Naive thymus-derived CD4-positive, alpha-beta T cell (primary cell): ENCODE data around the gene MBP. TPM values are rescaled to one million over a fixed set of nuclear protein-coding genes. Genes with fewer than 3 reads are reported as not detected.
A peak's percentile ranks its signal among the peaks of the same experiment; 100 is the strongest.

Source experiments
- ATAC-seq: fragments of 150-1000 bp; cut with Tn5 transposase; 2 replicates; pipeline ENCODE4 v1.10.0; 2021; ENCODE audit warnings: mild to moderate bottlenecking, moderate library complexity
- CTCF ChIA-PET: fragments of 350-600 bp; sonication (Branson Sonifier 250); formaldehyde crosslinking; loops from one replicate; lab custom pipeline; 2021; ENCODE audit warnings: antibody characterized with exemption; lab: Charles Lee
- POLR2A ChIA-PET: fragments of 350-600 bp; sonication (Branson Sonifier 250); formaldehyde crosslinking; loops from one replicate; lab custom pipeline; 2021; ENCODE audit warnings: antibody characterized with exemption, inconsistent platforms; lab: Charles Lee
- DNase-seq, 9 donors: peaks; one replicate each; pipeline versions ENCODE4 v3.0.0 to v3.0.0-alpha.2; 2020 to 2022; ENCODE audit warnings: mixed read lengths in 1 of 9
- H3K27ac ChIP-seq: one replicate; pipeline ENCODE4 v1.7.0; 2013; ENCODE audit warnings: mild to moderate bottlenecking, low read depth, low read length, moderate library complexity
- H3K27me3 ChIP-seq, 2 donors: one replicate each; pipeline ENCODE4 v1.7.0; 2013; ENCODE audit warnings: low read length in 2 of 2, mild to moderate bottlenecking in 2 of 2, moderate library complexity in 2 of 2; ENCODE audit not compliant: control insufficient read depth in 2 of 2, insufficient read depth in 2 of 2
- H3K36me3 ChIP-seq, 3 experiments: 1 replicate in 2 of 3; 2 replicates in 1 of 3; pipeline ENCODE4 v1.7.0; 2013; ENCODE audit warnings: low read length in 3 of 3, mild to moderate bottlenecking in 3 of 3, moderate library complexity in 1 of 3; ENCODE audit not compliant: insufficient read depth in 3 of 3, control insufficient read depth in 2 of 3
- H3K4me1 ChIP-seq, 2 donors: one replicate each; pipeline ENCODE4 v1.7.0; 2013; ENCODE audit warnings: low read length in 2 of 2, mild to moderate bottlenecking in 2 of 2, moderate library complexity in 1 of 2; ENCODE audit not compliant: control insufficient read depth in 2 of 2, insufficient read depth in 2 of 2
- H3K4me3 ChIP-seq: 2 replicates; pipeline ENCODE4 v1.7.0; 2013; ENCODE audit warnings: mild to moderate bottlenecking, low read length
- H3K9me3 ChIP-seq, 3 experiments: 1 replicate in 2 of 3; 2 replicates in 1 of 3; pipeline ENCODE4 v1.7.0; 2013; ENCODE audit warnings: low read length in 3 of 3; ENCODE audit not compliant: control insufficient read depth in 2 of 3
- H3K27ac Mint-ChIP-seq, 9 donors: one replicate each; pipeline ENCODE4 v1.8.0; 2020 to 2022; ENCODE audit warnings: mixed read lengths in 9 of 9, mild to moderate bottlenecking in 8 of 9, moderate library complexity in 5 of 9, inconsistent platforms in 2 of 9
- H3K27me3 Mint-ChIP-seq, 5 donors: one replicate each; pipeline ENCODE4 v1.8.0; 2021 to 2022; ENCODE audit warnings: mixed read lengths in 5 of 5, mild to moderate bottlenecking in 1 of 5
- H3K36me3 Mint-ChIP-seq, 5 donors: one replicate each; pipeline ENCODE4 v1.8.0; 2020 to 2022; ENCODE audit warnings: mixed read lengths in 5 of 5, mild to moderate bottlenecking in 3 of 5, inconsistent platforms in 1 of 5
- H3K4me1 Mint-ChIP-seq, 7 donors: one replicate each; pipeline ENCODE4 v1.8.0; 2020 to 2022; ENCODE audit warnings: mixed read lengths in 7 of 7, mild to moderate bottlenecking in 3 of 7, inconsistent platforms in 1 of 7
- H3K4me3 Mint-ChIP-seq, 10 donors: one replicate each; pipeline ENCODE4 v1.8.0; 2020 to 2022; ENCODE audit warnings: mild to moderate bottlenecking in 10 of 10, mixed read lengths in 10 of 10, moderate library complexity in 6 of 10, inconsistent platforms in 2 of 10
- H3K9me3 Mint-ChIP-seq, 11 donors: one replicate each; pipeline ENCODE4 v1.8.0; 2020 to 2022; ENCODE audit warnings: mixed read lengths in 11 of 11, mild to moderate bottlenecking in 4 of 11, inconsistent platforms in 1 of 11, moderate library complexity in 1 of 11
- intact Hi-C, 2 donors: fragments of 100-400 bp; cut with micrococcal nuclease; formaldehyde crosslinking; loops; one replicate each; pipeline ENCODE4 v1.15.1; 2023
- polyA plus RNA-seq, 2 donors: library from polyadenylated mRNA; unstranded; fragments of 300-500 nt; fragmentation: Illumina TruSeq; gene quantifications; one replicate each; pipeline ENCODE4 v1.2.3, GENCODE V29; 2021
- total RNA-seq, 6 experiments: library from RNA in 5 of 6; stranded (reverse) in 5 of 6; gene quantifications; 1 replicate in 5 of 6; 2 replicates in 1 of 6; pipeline ENCODE4 v1.2.3 and lab custom pipeline; 2021 to 2026

Gene MBP
- total and polyA plus RNA-seq, 7 experiments from 2014 or later, result 88.3 to 152 (median 107) TPM

DNA sequence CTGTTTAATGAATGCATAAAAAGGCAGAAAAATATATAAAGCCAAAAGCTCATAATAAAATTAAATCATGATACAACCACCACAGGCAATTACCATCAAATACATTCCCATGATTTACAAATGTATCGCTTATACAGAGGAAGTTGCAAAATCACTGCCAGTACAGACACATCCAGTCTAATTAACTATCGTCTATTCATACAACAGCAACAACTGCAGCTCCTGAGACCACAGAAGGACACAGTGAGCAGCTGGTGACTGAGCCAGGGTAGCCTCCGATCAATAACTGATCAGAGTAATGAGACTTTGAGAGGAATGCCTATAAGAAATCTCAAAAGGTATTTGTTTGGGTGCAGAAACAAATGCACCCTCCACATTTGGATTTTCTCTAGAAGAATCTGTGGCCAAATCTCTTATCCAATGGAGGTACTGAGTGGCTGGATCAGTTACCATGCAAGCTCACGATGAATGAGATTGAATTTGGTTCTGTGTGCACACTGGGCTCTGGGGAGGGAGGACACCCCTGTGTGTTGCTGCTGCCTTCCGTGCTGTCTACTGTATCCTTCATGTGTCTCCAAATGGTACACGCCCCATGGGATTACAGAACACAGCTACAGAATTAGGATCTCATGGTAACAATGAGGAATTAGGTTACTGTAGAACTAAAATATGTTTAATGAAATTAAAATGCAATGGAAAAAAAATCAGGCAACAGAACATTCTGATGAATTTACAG is 119.6 kb downstream of the MBP start:
- H3K9me3 Mint-ChIP-seq, result no peaks in the 10 kb centered on the region
- Histone ChIP-seq H3K27me3 (no peaks in the 10 kb centered on the region), H3K4me1 (no peaks in the 10 kb centered on the region), H3K36me3 (peaks cover 0 to 71% (median 0%) of the 10 kb centered on the region in 3 experiments), H3K4me3 (no peak overlapping the region), H3K27ac (no peak overlapping the region), H3K9me3 (no peaks in the 10 kb centered on the region)
- ATAC-seq (no peak), DNase-seq (no peak)
- H3K4me3 Mint-ChIP-seq, result no peak overlapping the region
- peaks cover 10 to 39% (median 19%) of the 10 kb centered on the region in 7 donors for H3K4me1 Mint-ChIP-seq
- ChIA-PET CTCF (interaction anchor here (1.4 to 2.7 kb wide), 2 partner anchors 13 to 14 kb away, joined by 3 to 8 read pairs; no protein-coding TSS in a partner anchor), POLR2A (no interaction called here)
- intact Hi-C loops, result no loop called here
- H3K36me3 Mint-ChIP-seq, result peaks cover 4 to 54% (median 20%) of the 10 kb centered on the region in 5 donors
- H3K27me3 Mint-ChIP-seq, result no peaks in the 10 kb centered on the region
- H3K27ac Mint-ChIP-seq, result peak overlapping the region in 4 of 9 donors; percentile 38 to 65 (median 50)

DNA sequence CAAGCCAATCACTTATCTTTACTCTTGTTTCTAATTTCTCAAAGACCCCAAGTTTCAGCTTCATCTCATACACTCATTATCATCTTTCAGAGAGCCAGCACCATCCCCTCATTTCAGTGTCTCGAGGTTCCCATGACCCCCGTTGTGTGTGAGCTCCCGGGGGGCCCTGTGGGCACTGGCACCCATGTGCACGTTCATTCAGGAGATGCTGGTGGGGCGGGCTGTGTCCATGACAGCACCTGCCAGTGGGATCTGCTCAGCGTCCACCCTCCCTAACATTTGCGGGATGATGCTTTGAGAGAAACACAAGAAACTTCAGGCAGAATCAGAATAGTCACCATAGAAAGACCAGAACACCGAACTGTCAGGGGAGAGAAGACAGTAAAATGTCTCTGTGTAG is 120.5 kb downstream of the MBP start:
- Mint-ChIP-seq H3K4me1 (peaks cover 5 to 37% (median 23%) of the 10 kb centered on the region in 7 donors), H3K9me3 (no peaks in the 10 kb centered on the region), H3K27me3 (no peaks in the 10 kb centered on the region), H3K36me3 (peaks cover 0 to 54% (median 17%) of the 10 kb centered on the region in 5 donors), H3K27ac (peak overlapping the region in 1 of 9 donors; percentile 35), H3K4me3 (no peak overlapping the region)
- CTCF ChIA-PET, result no interaction called here
- POLR2A ChIA-PET, result interaction anchor here (0.8 kb wide), 1 partner anchor 51 kb away, joined by 3 read pairs; no protein-coding TSS in a partner anchor
- H3K27ac ChIP-seq, result no peak overlapping the region
- ATAC-seq (no peak), DNase-seq (no peak)
- H3K36me3 ChIP-seq, result peaks cover 0 to 63% (median 0%) of the 10 kb centered on the region in 3 experiments
- no peaks in the 10 kb centered on the region for H3K4me1 ChIP-seq
- intact Hi-C loops, result no loop called here
- H3K9me3 ChIP-seq, result no peaks in the 10 kb centered on the region
- H3K4me3 ChIP-seq, result no peak overlapping the region
- H3K27me3 ChIP-seq, result no peaks in the 10 kb centered on the region

DNA sequence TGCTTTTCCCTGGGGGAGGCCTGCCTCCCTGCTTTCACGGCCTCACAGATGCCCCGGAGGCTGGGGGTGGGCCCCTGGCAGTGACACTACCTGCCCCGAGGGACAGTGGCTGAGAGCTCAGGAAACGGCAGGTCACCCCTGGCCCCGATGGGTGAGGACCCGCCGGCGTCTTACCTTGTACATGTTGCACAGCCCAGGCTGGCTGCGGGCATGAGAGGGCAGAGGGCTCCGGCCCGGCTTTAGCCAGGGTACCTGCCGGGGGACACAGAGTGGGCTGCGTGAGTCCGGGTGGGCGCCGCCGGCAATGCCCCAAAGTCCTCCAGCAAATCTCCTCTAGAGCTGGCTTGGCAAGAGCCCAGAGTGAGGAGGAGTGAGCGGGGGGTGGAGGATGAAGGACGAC is 122.9 kb downstream of the MBP start:
- CTCF ChIA-PET, result interaction anchor here (1.7 kb wide), 1 partner anchor 10 kb away, joined by 5 read pairs; no protein-coding TSS in a partner anchor
- H3K4me3 Mint-ChIP-seq, result no peak overlapping the region
- peak overlapping the region in 1 of 9 donors; percentile 6 for H3K27ac Mint-ChIP-seq
- H3K9me3 Mint-ChIP-seq, result no peaks in the 10 kb centered on the region
- H3K9me3 ChIP-seq, result no peaks in the 10 kb centered on the region
- POLR2A ChIA-PET, result interaction anchor here (0.6 kb wide), 1 partner anchor 322 kb away, joined by 3 read pairs; no protein-coding TSS in a partner anchor
- H3K4me1 Mint-ChIP-seq, result peaks cover 13 to 42% (median 31%) of the 10 kb centered on the region in 7 donors
- peaks cover 0 to 43% (median 13%) of the 10 kb centered on the region in 5 donors for H3K36me3 Mint-ChIP-seq
- peaks cover 0 to 47% (median 0%) of the 10 kb centered on the region in 3 experiments for H3K36me3 ChIP-seq
- H3K27me3 Mint-ChIP-seq, result no peaks in the 10 kb centered on the region
- no peak overlapping the region for H3K27ac ChIP-seq
- intact Hi-C loops, result no loop called here
- ATAC-seq, result no peak
- peaks cover 7 to 9% of the 10 kb centered on the region in 2 donors for H3K4me1 ChIP-seq
- no peaks in the 10 kb centered on the region for H3K27me3 ChIP-seq
- no peak for DNase-seq
- no peak overlapping the region for H3K4me3 ChIP-seq

- peaks cover 17 to 46% (median 39%) of the 10 kb centered on the region in 7 donors for H3K4me1 Mint-ChIP-seq
These were observed 123.8 kb downstream of the MBP start for GRCh38 chr18:77008576-77009315.

DNA sequence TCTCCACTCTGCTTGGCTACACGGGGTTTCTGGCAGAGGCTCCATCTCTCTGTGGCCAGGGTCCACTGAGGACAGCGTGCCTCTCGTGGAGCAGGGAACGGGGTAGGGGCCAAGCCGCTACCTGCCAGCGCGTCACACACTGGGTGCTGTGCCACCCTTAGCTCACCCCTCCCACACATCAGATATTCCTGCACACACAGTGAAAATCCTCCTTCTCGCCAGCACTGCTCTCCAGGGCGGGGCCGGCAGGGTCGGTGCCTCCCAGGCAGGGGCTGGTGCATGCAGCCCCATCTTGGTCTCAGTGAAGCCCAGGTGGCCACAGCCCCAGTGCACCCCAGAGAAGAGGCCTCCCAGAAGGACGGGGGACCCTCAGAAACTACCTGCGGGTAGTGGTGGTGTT is 124.6 kb downstream of the MBP start:
- H3K36me3 ChIP-seq, result peaks cover 0 to 36% (median 0%) of the 10 kb centered on the region in 3 experiments
- no peak overlapping the region for H3K4me3 ChIP-seq
- intact Hi-C loops, result no loop called here
- Mint-ChIP-seq H3K27me3 (no peaks in the 10 kb centered on the region), H3K27ac (no peak overlapping the region), H3K4me1 (peaks cover 17 to 42% (median 38%) of the 10 kb centered on the region in 7 donors), H3K36me3 (peaks cover 0 to 39% (median 12%) of the 10 kb centered on the region in 5 donors), H3K9me3 (no peaks in the 10 kb centered on the region), H3K4me3 (no peak overlapping the region)
- DNase-seq (no peak), ATAC-seq (no peak)
- ChIA-PET POLR2A (no interaction called here), CTCF (no interaction called here)
- H3K4me1 ChIP-seq, result peaks cover 7 to 10% of the 10 kb centered on the region in 2 donors
- no peaks in the 10 kb centered on the region for H3K27me3 ChIP-seq
- no peaks in the 10 kb centered on the region for H3K9me3 ChIP-seq
- no peak overlapping the region for H3K27ac ChIP-seq

More at GRCh38 chr18:77008576-77009315, 123.8 kb downstream of the MBP start:
- Histone ChIP-seq H3K36me3 (peaks cover 0 to 40% (median 0%) of the 10 kb centered on the region in 3 experiments), H3K27ac (no peak overlapping the region), H3K27me3 (no peaks in the 10 kb centered on the region), H3K4me3 (no peak overlapping the region), H3K9me3 (no peaks in the 10 kb centered on the region), H3K4me1 (peaks cover 7 to 10% of the 10 kb centered on the region in 2 donors)
- intact Hi-C loops, result no loop called here
- DNase-seq, result no peak
- peak overlapping the region in 1 of 10 donors; percentile 38 for H3K4me3 Mint-ChIP-seq
- peaks cover 0 to 39% (median 13%) of the 10 kb centered on the region in 5 donors for H3K36me3 Mint-ChIP-seq
- no peaks in the 10 kb centered on the region for H3K27me3 Mint-ChIP-seq
- H3K9me3 Mint-ChIP-seq, result no peaks in the 10 kb centered on the region
- POLR2A ChIA-PET, result interaction anchor here (0.6 kb wide), 1 partner anchor 323 kb away, joined by 3 read pairs; no protein-coding TSS in a partner anchor
- CTCF ChIA-PET, result interaction anchor here (1.7 kb wide), 1 partner anchor 9 kb away, joined by 5 read pairs; no protein-coding TSS in a partner anchor
- H3K27ac Mint-ChIP-seq, result peak overlapping the region in 3 of 9 donors; percentile 67 to 83 (median 71)
- no peak for ATAC-seq

GRCh38 chr18:77007251-77007650 is 125.3 kb downstream of the MBP start:
- Histone ChIP-seq H3K4me3 (no peak overlapping the region), H3K27ac (no peak overlapping the region), H3K9me3 (no peaks in the 10 kb centered on the region), H3K36me3 (peaks cover 0 to 28% (median 0%) of the 10 kb centered on the region in 3 experiments), H3K4me1 (peaks cover 7 to 10% of the 10 kb centered on the region in 2 donors), H3K27me3 (no peaks in the 10 kb centered on the region)
- POLR2A ChIA-PET, result no interaction called here
- peaks cover 0 to 36% (median 12%) of the 10 kb centered on the region in 5 donors for H3K36me3 Mint-ChIP-seq
- no peaks in the 10 kb centered on the region for H3K9me3 Mint-ChIP-seq
- DNase-seq (no peak), ATAC-seq (no peak)
- intact Hi-C loops, result no loop called here
- peaks cover 16 to 43% (median 35%) of the 10 kb centered on the region in 7 donors for H3K4me1 Mint-ChIP-seq
- CTCF ChIA-PET, result no interaction called here
- peak overlapping the region in 3 of 10 donors; percentile 5 to 27 (median 25) for H3K4me3 Mint-ChIP-seq
- H3K27ac Mint-ChIP-seq, result peak overlapping the region in 3 of 9 donors; percentile 9 to 28 (median 23)
- no peaks in the 10 kb centered on the region for H3K27me3 Mint-ChIP-seq
